IPS-18a (cell line): ENCODE measurements around the gene DCC.

ENCODE experiments used
- H3K27ac ChIP-seq: one replicate; pipeline ENCODE4 v1.5.1; 2013; ENCODE audit warnings: low read length
- H3K27me3 ChIP-seq: one replicate; pipeline ENCODE4 v1.6.1; 2013; ENCODE audit warnings: mild to moderate bottlenecking, low read length; ENCODE audit not compliant: control insufficient read depth, insufficient read depth
- H3K36me3 ChIP-seq: one replicate; pipeline ENCODE4 v1.6.1; 2013; ENCODE audit warnings: low read depth, low read length; ENCODE audit not compliant: control insufficient read depth
- H3K4me1 ChIP-seq: one replicate; pipeline ENCODE4 v1.6.1; 2013; ENCODE audit warnings: low read depth, low read length; ENCODE audit not compliant: control insufficient read depth
- H3K4me3 ChIP-seq: one replicate; pipeline ENCODE4 v1.5.1; 2013; ENCODE audit warnings: low read length
- H3K9ac ChIP-seq: one replicate; pipeline ENCODE4 v1.6.1; 2013; ENCODE audit warnings: mild to moderate bottlenecking, low read length, moderate library complexity
- H3K9me3 ChIP-seq: one replicate; pipeline ENCODE4 v1.6.1; 2013; ENCODE audit warnings: low read depth, low read length; ENCODE audit not compliant: control insufficient read depth

Gene DCC

DNA sequence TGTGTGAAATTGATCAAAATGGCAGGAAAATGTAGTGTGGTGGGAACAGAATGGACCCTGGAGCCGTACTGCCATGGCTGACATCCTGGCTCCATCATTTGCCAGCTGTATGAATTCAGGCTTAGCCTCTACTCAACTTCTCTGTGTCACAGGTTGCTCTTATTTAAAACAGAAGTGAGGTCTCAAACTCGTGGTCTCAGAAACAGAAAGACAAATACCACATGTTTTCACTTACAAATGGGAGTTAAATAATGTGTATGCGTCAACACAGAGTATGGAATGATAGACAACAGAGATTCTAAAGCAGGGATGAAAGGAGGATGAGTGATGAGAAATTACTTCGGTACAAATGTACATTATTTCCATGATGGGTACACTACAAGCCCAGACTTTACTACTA lies 227.4 kb downstream of the DCC start:
- H3K9ac ChIP-seq, result no peak overlapping the region
- no peaks in the 10 kb centered on the region for H3K27me3 ChIP-seq
- no peak overlapping the region for H3K4me3 ChIP-seq
- H3K9me3 ChIP-seq, result no peaks in the 10 kb centered on the region
- H3K36me3 ChIP-seq, result no peaks in the 10 kb centered on the region
- no peaks in the 10 kb centered on the region for H3K4me1 ChIP-seq
- H3K27ac ChIP-seq, result no peak overlapping the region

DNA sequence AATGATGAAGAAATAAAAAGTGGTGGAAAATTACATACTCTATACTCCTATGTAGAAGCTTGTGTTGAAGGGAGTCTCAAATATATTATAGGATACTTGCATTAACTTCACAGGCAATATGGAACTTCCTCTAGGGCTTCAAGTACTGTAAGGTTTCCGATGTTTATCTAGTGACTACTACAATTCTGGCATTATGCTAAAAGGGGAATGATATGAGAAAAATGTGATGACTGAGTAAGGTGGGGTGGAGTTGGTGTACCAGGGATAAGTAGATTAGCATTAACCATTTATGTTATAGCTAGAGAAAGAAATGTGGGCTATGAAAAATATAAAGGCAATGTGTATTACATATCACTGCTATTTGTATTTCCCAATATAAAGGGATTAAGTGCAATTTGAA lies 229.5 kb downstream of the DCC start:
- H3K36me3 ChIP-seq, result no peaks in the 10 kb centered on the region
- no peaks in the 10 kb centered on the region for H3K4me1 ChIP-seq
- H3K27me3 ChIP-seq, result no peaks in the 10 kb centered on the region
- no peaks in the 10 kb centered on the region for H3K9me3 ChIP-seq
- no peak overlapping the region for H3K4me3 ChIP-seq
- no peak overlapping the region for H3K9ac ChIP-seq
- no peak overlapping the region for H3K27ac ChIP-seq

DNA sequence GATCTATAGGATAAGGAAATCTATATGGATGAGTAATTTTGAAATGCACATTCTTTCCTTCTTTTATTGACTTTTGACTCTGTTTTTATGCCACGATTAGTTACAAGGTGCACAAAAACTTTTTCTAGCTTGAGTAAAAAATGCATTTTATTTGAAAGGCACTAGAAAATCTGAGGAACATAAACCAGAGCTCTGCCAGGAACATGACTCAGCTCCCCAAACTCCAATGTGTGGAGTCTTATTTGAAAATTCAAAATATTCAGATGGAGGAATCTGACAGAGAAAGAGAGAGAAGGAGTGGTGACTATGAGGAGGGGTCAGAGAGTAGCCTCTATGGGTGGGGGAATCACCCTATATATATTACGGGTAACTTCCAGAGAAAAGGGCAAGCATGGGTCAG lies 231.0 kb downstream of the DCC start:
- Histone ChIP-seq H3K9me3 (no peaks in the 10 kb centered on the region), H3K36me3 (no peaks in the 10 kb centered on the region), H3K4me3 (no peak overlapping the region), H3K9ac (no peak overlapping the region), H3K27ac (no peak overlapping the region), H3K4me1 (no peaks in the 10 kb centered on the region), H3K27me3 (no peaks in the 10 kb centered on the region)

DNA sequence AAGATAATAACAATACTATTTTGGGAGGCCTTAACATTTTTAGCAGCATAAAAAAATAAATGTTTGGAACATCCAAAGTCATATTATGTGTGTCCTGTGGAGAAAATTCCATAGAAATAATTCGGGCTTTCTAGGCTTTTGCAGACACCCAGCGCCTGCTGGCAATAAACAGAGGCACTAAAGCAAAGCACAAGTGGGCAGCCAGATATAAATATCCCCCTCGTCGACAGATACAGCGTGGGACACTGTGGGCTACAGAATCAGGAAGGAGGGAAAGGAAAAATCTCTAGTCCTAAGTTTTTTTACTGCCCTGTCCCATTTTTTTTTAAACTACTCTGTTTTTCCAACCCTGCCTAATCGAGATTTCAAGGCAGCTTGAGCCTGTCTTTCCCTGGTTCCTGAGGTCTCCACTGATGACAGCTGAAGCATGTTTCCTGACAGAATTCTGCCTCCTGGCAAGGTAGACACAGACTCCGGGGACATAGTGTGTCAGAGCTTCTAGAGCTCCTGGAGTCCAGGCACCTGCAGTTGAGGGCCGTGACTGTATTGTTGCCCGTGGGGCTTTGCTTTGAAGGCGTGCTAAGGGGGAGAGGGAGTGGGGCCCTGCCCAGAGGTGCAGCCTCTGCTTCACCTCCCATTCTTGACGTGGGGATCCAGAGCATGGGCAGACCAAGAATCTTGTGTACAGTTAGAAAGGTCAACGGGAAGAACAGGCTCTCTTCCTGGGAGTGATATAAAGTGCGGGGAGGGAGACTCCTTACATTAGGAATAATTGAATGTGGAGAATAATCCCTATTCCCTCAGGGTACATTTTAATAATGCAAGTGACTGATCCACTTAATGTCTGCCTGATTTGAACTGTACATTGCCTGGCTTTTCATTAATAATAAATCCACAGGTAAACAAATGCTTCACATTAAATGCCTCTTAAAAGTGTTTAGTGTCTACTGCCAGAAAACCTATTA lies 232.3 kb downstream of the DCC start:
- Histone ChIP-seq H3K9ac (no peak overlapping the region), H3K27ac (no peak overlapping the region), H3K9me3 (no peaks in the 10 kb centered on the region), H3K27me3 (no peaks in the 10 kb centered on the region), H3K4me3 (no peak overlapping the region), H3K4me1 (no peaks in the 10 kb centered on the region), H3K36me3 (no peaks in the 10 kb centered on the region)

- Histone ChIP-seq H3K4me1 (no peaks in the 10 kb centered on the region), H3K36me3 (no peaks in the 10 kb centered on the region), H3K27me3 (no peaks in the 10 kb centered on the region), H3K4me3 (no peak overlapping the region), H3K9ac (no peak overlapping the region), H3K27ac (no peak overlapping the region), H3K9me3 (no peaks in the 10 kb centered on the region)
These were observed 237.8 kb downstream of the DCC start for GRCh38 chr18:52577795-52578194.

- Histone ChIP-seq H3K27me3 (no peaks in the 10 kb centered on the region), H3K36me3 (no peaks in the 10 kb centered on the region), H3K4me1 (no peaks in the 10 kb centered on the region), H3K4me3 (no peak overlapping the region), H3K27ac (no peak overlapping the region), H3K9ac (no peak overlapping the region), H3K9me3 (no peaks in the 10 kb centered on the region)
These were observed 242.1 kb downstream of the DCC start for GRCh38 chr18:52582061-52582460.

- H3K9ac ChIP-seq, result no peak overlapping the region
- H3K36me3 ChIP-seq, result no peaks in the 10 kb centered on the region
- H3K27ac ChIP-seq, result no peak overlapping the region
- no peak overlapping the region for H3K4me3 ChIP-seq
- no peaks in the 10 kb centered on the region for H3K9me3 ChIP-seq
- no peaks in the 10 kb centered on the region for H3K4me1 ChIP-seq
- H3K27me3 ChIP-seq, result no peaks in the 10 kb centered on the region
These were observed 242.5 kb downstream of the DCC start for GRCh38 chr18:52582516-52582915.

- Histone ChIP-seq H3K9me3 (no peaks in the 10 kb centered on the region), H3K27ac (no peak overlapping the region), H3K4me3 (no peak overlapping the region), H3K9ac (no peak overlapping the region), H3K27me3 (no peaks in the 10 kb centered on the region), H3K36me3 (no peaks in the 10 kb centered on the region), H3K4me1 (no peaks in the 10 kb centered on the region)
These were observed 248.9 kb downstream of the DCC start for GRCh38 chr18:52588931-52589330.

DNA sequence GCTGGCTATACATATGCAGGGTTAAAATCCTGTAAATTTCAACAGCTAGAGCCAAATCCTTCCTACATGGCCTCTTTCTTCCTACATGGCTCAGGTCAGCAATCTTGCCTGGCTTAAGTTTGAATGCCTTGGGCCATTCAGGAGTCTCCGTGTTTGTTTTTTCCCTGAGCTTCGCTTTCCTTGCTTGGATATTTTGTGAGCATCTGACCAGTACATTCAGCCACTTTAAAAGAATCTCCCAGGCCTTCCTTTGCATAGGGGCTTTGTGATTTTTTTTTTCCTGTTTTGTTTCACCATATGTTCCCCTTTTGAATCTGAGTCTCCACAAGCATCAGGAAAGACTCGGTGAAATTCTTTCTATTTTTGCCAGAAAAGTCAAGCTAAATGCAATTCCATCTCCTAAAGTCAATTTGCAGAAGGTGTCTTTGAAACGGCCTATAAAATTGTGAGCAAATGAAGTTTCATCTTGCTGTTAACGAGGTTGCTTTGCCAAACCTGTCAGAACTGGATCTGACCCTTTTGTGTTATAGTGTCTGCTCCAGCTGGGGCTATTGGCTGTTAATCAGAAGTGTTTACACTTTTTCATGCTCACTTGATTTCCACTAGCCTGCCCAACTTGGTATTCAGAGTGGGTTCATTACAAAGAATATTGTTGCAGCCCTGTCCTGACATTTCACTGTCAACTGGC lies 256.9 kb downstream of the DCC start:
- no peak overlapping the region for H3K9ac ChIP-seq
- no peaks in the 10 kb centered on the region for H3K27me3 ChIP-seq
- H3K4me1 ChIP-seq, result no peaks in the 10 kb centered on the region
- no peak overlapping the region for H3K4me3 ChIP-seq
- no peaks in the 10 kb centered on the region for H3K9me3 ChIP-seq
- H3K27ac ChIP-seq, result no peak overlapping the region
- no peaks in the 10 kb centered on the region for H3K36me3 ChIP-seq

DNA sequence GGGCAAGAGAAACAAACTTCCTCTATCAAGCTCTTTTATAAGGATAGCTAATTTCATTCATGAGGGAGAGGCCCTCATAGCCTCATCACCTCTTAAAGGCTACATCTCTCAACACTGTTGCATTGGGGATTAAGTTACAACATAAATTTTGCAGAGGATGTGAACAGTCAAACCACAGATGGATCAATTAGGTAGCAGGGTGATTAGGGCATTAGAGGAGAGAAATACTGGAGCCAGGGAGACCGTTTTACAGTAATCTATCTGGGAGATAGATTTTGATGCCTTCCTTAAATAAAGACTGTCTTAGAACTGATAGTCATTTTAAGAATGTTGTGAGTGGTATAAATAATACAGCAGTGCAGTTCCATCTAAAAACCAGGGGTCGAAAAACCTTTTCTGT lies 258.9 kb downstream of the DCC start:
- Histone ChIP-seq H3K9me3 (no peaks in the 10 kb centered on the region), H3K9ac (no peak overlapping the region), H3K36me3 (no peaks in the 10 kb centered on the region), H3K4me3 (no peak overlapping the region), H3K27ac (no peak overlapping the region), H3K27me3 (no peaks in the 10 kb centered on the region), H3K4me1 (no peaks in the 10 kb centered on the region)

DNA sequence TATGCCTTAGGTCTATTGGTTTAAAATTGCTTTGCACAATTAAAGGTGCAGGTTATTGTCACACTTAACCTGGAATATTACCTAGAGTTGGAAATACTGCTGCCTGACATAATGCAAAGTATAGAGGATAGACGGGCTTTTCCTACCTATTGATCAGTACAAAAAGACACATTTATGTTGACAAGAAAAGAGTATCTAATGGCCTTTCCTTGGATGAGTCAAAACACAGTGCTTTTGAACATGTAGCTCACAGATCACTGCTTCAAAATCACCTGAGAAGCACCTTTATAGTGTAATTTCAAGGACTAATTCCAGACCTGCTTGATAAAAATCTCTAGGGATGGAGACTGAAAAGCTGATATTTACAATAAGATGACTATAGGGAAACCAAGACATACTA lies 262.8 kb downstream of the DCC start:
- Histone ChIP-seq H3K36me3 (no peaks in the 10 kb centered on the region), H3K27me3 (no peaks in the 10 kb centered on the region), H3K9ac (no peak overlapping the region), H3K4me1 (no peaks in the 10 kb centered on the region), H3K4me3 (no peak overlapping the region), H3K9me3 (no peaks in the 10 kb centered on the region), H3K27ac (no peak overlapping the region)

GRCh38 chr18:52605345-52605744 lies 265.3 kb downstream of the DCC start:
- no peaks in the 10 kb centered on the region for H3K36me3 ChIP-seq
- H3K27ac ChIP-seq, result no peak overlapping the region
- H3K9ac ChIP-seq, result no peak overlapping the region
- H3K4me3 ChIP-seq, result no peak overlapping the region
- H3K27me3 ChIP-seq, result no peaks in the 10 kb centered on the region
- H3K4me1 ChIP-seq, result no peaks in the 10 kb centered on the region
- no peaks in the 10 kb centered on the region for H3K9me3 ChIP-seq
